GM21786 (cell line): ENCODE results near the gene SLC39A3.
"Not testable (repeated sequence)": the region's sequence is repeated elsewhere in the genome, so short reads cannot be mapped to it uniquely, and the experiment has no call there.

Experiments used
- ATAC-seq: cut with Tn5 transposase; IDR thresholded peaks from one replicate; pipeline ENCODE4 v1.9.1; 2021; ENCODE audit not compliant: unreplicated experiment

SLC39A3 gene

GRCh38 chr19:2723747-2724146 is 16.1 kb downstream of the SLC39A3 start:
- no peak for ATAC-seq

GRCh38 chr19:2723345-2723715 is 16.5 kb downstream of the SLC39A3 start:
- ATAC-seq, result no peak

DNA sequence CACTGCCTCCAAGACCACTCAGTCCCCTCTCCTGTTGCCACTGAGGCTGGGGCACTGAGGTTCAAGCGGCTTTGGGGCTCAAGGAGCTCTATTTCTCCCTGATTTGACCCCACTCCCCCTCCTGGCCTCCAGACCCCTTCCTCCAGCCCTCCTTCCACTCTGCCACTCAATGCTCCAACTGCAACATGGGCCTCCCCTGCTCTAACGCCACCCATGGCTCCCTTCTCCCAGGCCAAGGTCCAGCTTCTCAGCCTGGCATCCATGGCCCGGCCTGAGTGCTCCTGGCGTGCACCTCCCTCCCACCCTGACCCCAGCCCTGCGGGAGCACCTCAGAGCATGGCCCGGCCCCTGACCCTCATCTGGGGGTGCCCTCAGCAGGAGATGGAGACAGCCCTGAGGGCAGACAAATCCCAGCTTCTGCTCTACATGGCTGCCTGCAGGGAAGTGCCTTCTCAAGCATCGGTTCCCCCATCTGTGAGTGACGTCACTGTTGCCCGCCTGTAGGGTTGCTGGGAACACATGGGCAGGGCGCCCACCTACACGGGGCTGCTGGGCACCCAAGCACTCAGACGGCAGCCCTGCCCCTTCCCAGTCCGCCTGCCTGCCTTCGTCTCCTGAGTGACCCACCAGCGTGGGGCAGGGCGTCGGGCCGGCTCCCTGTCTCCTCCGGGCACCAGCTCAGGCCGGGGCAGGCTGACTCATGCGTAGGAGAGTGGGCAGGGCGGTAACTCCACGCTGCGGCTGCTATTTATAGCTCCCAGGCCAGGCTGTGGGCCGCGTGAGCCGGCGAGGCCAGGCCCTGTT is 17.1 kb downstream of the SLC39A3 start:
- no peak for ATAC-seq

DNA sequence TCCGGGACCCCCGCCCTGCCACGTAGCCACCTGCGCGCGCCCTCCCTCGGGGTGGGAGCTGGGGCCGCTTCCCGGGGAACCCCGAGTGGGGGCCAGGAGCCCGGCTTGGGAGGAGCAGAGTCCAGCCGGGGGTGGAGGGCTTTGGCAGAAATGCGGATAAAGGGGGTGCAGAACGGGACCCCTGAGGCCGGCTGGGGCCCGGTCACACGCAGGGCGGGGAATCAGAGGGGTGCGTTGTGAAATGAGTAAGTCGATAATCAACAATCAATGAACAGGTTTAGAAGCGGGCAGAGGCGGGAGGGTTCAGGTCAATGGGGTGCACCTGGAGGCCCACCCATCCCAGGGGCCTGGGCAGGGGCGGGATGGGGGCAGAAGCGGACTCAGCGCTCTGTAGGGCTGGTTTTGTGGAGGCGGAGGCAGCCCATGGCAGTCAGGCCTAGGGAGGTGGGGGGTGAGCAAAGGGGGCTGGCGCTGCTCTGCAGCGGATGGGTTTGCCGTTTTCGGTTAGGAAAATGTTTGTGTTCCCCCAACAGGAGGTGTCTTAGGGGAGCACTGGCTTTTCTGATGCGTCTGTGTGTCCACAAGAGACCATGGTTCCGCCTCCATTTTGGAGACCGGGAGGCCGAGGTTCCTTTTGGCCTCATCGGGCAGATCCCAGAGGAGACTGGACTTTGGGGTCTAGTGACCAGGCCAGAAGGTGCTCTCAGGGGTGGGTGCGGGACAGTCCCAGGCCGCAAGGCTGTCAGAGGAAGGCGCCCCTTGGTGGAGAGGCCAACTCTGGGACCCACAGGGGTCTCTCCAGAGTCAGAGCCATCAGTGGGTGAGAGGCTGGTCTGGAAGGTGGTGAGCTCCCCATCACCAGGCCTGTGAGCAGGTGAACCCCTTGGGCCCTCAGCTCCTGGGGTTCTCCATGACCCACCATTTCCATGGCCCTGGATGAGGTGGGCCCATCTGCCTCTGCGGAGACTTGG is 18.0 kb downstream of the SLC39A3 start:
- no peak for ATAC-seq

DNA sequence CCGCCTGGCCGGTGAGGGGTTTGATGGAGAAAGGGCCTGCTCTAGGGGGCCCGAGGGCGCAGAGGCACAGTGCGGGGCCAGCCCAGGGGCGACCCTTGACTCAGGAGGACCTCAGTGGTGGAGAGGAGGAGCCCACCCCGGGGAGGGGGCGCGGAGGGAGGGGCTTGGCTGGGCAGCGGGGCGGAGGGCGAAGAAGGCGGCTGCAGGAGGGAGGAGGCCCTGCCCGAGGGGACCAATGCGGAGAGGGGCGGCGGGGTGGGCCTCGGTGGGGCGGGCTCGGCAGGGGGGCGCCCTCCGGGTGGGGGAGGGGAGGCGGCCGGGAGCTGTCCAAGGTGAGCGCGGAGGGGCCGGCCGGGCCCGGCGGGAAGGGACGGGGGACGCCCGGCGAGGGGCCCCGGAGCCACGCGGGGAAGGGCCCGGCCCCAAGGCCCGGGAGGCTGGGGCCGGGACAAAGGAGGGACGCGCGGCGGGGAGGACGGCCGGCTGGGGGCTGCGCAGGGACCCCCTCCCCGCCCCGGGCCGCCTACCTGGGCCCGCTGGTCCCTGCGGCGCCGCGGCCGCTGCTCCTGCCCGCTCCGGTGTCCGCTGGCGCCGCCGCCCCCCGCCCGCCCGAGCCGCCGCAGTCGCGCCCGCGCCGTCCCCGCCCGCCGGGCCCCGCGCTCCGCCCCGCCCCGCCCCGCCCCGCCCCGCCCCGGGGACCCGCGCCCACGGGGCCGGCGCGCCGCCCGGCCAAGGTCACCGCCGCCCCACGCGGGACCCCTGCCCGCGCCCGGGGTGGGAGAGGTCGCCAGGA is 18.8 kb downstream of the SLC39A3 start, which contains the start of gene DIRAS1:
TSS of gene DIRAS1 (minus strand) at position 596 of the 793 bp plus-strand sequence. CDS start 3,566 bp downstream, outside the sequence.
- no peak for ATAC-seq

DNA sequence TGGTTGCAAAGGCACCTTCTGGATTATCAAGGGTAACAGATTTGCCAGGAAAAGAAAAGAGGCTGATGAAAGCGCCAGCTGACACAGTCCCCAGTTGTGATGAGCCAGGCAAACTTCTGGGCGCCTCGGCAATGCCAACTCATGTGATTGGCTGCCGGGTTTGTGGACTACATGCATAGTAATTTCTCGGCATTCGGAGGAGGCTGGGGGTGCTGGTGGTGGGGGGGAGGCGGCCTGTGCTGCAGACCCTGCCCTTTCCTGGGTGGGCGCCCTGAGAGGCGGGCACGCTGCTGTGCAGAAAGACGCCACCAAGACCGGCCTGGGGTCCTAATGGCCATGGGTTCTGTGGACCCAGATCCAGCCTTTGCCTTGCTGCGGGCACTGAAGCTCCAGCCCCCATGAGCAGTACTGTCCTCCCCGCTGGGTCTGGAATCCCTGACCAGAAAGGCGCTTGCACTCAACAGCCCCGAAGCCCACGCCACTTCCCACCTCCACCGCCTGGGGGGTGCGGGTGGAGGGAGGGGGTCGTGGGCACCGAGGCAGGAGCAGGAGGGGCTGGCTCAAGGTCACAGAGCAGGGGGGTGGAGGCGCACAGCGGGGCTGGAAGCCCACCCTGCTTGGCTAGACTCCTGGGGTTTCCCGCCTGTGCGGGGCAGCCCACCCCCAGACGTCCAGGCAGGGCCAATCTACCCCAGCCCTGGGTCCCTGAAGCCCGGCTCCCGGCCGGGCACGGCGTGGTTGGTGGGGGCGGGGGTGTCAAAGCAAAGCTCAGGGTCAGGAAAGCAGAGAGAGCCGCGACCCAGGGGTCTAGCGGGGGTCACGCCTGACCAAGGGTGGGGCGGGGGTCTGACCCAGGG is 19.7 kb downstream of the SLC39A3 start:
- ATAC-seq, result no peak

DNA sequence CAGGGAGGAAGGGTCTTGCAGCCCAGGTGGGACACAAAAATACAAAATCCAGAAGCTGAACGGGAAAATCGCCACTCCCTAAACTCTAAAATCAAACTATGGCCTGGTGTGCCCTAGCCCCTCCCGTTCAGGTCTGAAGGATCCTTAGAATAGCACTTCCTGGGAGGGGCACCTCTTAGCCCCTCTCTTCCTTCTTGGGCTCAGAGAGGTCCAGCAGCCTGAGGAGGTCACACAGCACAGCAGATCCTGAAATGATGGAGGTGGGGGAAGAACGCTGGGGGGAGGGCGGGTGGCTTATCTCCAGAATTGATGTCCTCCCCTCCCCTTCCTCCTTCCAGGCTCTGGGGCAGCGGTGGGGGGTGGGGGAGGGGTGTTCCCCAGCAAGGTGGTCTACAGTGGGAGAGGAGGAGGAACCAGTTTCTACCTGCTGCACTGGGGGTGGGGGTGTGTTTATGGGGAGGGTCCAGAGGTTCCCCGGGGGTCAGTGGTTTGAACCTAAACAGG is 20.5 kb downstream of the SLC39A3 start:
- ATAC-seq, result no peak

DNA sequence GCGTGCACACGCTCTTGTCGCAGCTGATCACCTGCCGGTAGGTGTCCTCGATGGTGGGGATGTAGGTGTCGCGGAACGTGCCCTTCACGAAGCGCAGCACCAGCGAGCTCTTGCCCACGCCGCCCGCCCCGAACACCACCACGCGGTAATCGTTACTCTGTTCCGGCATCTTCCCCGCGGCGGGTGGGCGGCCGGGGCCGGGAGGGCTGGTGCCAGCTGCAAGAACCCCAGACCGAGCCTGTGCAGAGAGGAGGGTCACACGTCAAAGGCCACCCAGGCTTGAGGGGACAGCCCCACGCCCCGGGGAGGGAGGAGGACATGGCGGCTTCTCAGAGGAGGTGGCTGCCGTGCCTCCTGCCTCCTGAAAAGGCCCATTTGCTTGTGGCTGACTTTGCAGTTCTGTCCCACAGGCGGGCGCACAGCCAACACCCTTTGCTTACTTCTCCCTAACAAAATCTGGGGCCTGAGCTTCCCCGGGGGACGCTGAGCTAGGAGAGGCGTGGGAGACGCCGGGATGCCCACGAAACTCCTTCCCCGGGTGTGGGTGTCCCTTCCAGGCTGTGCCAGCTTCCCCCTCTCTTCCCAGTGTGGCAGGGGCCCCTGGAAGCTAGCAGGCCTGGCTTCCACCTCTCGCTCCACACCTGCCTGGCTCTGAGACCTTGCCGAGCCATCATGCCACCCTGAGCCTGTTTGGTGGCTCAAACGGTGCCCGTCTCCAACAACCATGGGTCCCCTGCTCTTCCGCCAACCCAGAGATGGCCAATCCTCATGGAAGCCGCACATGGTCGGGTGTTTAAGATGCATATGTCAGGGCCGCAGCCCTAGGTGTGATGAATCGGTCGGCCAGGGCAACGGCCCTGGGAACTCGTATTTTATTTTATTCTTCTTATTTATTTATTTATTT is 21.9 kb downstream of the SLC39A3 start:
- ATAC-seq, result no peak

GRCh38 chr19:2716722-2717637 is 22.8 kb downstream of the SLC39A3 start:
- ATAC-seq, result no peak

- no peak for ATAC-seq
These were observed 23.6 kb downstream of the SLC39A3 start for GRCh38 chr19:2716275-2716650.

- ATAC-seq, result no peak
These were observed 24.1 kb downstream of the SLC39A3 start for GRCh38 chr19:2715470-2716274.

- no peak for ATAC-seq
These were observed 25.1 kb downstream of the SLC39A3 start for GRCh38 chr19:2714531-2715269.

DNA sequence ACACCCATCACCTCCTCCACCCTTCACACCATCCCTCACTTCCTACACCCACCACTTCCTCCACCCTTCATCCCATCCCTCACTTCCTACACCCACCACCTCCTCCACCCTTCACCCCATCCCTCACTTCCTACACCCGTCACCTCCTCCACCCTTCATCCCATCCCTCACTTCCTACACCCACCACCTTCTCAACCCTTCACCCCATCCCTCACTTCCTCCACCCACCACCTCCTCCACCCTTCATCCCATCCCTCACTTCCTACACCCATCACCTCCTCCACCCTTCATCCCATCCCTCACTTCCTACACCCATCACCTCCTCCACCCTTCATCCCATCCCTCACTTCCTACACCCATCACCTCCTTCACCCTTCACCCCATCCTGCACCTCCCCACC is 25.7 kb downstream of the SLC39A3 start:
- ATAC-seq, result not testable (repeated sequence)

- not testable (repeated sequence) for ATAC-seq
These were observed 26.6 kb downstream of the SLC39A3 start for GRCh38 chr19:2713170-2713569.

- no peak for ATAC-seq
These were observed 28.0 kb downstream of the SLC39A3 start for GRCh38 chr19:2711875-2712205.

DNA sequence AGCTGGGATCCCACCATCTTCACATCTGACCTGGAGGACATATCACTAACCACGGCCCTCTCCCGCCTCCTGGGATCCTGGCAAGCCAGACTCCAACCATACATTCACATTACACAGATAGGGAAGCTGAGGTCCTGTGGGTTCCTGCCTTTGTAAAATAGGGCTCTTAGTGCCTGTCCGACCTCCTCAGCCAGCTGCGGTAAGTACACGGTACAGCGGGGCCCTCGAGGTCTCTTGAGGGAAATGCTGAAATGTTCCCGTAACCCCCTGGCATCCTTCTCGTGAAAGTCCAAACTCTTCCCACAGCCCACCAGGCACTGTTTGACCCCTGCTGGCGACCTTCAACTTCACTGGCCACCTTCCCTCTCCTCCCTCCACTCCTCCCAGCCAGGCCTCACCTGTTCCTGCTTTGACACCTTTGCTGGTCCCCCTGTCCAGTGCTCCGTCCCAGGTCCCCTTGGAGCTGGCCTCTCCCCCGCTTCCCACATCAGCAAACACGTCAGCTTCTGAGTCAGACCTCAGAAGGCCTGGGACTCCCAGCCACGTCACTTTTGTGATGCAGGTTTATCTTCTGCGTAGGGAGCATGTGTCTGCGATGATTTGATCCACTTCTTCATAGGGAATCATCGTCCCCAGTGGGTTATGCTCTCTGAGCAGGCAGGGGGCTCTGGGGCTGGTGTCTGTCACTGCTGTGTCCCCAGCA is 28.5 kb downstream of the SLC39A3 start:
- ATAC-seq, result no peak
